Measurements from ENCODE around the gene CFTR. TPM values are rescaled to one million over a fixed set of nuclear protein-coding genes. Genes with fewer than 3 reads are reported as not detected.

The CFTR gene
- polyA plus RNA-seq, 1 donor (not counting 4 experiments of a cell fraction or from before 2014, with no cell fraction given): not detected

DNA sequence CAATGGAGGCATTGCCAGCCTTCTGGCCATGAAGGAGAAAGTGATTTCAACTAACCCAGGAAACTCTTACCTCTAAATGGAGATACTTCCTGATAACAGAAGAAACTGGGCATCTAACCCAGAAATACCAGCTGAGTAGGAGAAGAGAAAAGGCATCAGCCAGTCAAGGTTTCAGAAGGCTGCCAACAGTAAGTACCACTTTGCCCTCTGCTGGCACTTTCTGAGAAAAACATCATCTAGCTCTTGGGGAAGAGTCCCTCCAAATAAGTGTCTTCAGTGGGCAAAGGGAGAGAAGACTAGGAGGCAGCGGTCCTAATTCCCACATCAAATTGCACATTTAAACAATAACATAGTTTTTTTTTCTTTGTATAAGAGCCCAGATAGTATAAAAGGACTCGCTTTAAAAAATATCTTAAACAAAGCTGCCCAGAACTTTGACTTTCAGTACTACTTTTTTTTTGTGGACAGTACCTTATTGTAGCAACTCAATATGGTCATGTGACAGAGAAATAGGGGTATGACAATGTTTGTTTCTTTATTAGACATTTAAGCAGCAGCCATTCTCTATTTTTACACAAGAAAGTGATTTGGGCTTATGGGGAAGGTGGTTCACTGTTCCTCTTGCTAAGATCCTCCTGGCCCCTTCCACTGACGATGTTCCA is 236.1 kb downstream of the CFTR start:
- Histone ChIP-seq H3K36me3 (ENCODE audit: control insufficient read depth in 2 of 2, extremely low read depth in 1 of 2, insufficient read depth in 2 of 2, low read length in 2 of 2) (no peaks in the 10 kb centered on the region), H3K4me3 (ENCODE audit: control insufficient read depth in 2 of 3, extremely low read depth in 1 of 3, insufficient read depth in 2 of 3, low read depth in 1 of 3, low read length in 3 of 3) (no peak overlapping the region), H2AFZ (ENCODE audit: control insufficient read depth, low read length) (no peak overlapping the region), H4K20me1 (ENCODE audit: control insufficient read depth, extremely low read depth, insufficient read depth, low read length) (no peaks in the 10 kb centered on the region), H3K9me1 (ENCODE audit: control insufficient read depth, extremely low read depth, insufficient read depth, low read length) (no peaks in the 10 kb centered on the region), H3K9me3 (ENCODE audit: control insufficient read depth, low read depth, low read length) (no peaks in the 10 kb centered on the region), H3K27ac (ENCODE audit: control insufficient read depth, insufficient read depth, low read length) (no peak overlapping the region), H3K27me3 (ENCODE audit: control insufficient read depth, extremely low read depth, insufficient read depth, low read length) (no peaks in the 10 kb centered on the region), H3K4me1 (ENCODE audit: control insufficient read depth, extremely low read depth, insufficient read depth, low read length) (no peaks in the 10 kb centered on the region), H3K4me2 (ENCODE audit: control insufficient read depth, extremely low read depth, insufficient read depth, low read depth, low read length) (no peak overlapping the region), H3K79me2 (ENCODE audit: control insufficient read depth, insufficient read depth, low read length) (no peaks in the 10 kb centered on the region), H3K9ac (ENCODE audit: control insufficient read depth, extremely low read depth, insufficient read depth, low read length) (no peak overlapping the region)
- DNase-seq (ENCODE audit: low read depth, low spot score) (peak; percentile 7), FAIRE-seq (peak; percentile 9)
- no peak for TF ChIP-seq EZH2 (IDR thresholded peaks at IDR 0.05; ENCODE audit: low read length)
- TF ChIP-seq, protein P1, sequence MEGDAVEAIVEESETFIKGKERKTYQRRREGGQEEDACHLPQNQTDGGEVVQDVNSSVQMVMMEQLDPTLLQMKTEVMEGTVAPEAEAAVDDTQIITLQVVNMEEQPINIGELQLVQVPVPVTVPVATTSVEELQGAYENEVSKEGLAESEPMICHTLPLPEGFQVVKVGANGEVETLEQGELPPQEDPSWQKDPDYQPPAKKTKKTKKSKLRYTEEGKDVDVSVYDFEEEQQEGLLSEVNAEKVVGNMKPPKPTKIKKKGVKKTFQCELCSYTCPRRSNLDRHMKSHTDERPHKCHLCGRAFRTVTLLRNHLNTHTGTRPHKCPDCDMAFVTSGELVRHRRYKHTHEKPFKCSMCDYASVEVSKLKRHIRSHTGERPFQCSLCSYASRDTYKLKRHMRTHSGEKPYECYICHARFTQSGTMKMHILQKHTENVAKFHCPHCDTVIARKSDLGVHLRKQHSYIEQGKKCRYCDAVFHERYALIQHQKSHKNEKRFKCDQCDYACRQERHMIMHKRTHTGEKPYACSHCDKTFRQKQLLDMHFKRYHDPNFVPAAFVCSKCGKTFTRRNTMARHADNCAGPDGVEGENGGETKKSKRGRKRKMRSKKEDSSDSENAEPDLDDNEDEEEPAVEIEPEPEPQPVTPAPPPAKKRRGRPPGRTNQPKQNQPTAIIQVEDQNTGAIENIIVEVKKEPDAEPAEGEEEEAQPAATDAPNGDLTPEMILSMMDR (optimal IDR thresholded peaks at IDR 0.05 in 1 of 3, IDR thresholded peaks at IDR 0.05 in 1 of 3, conservative IDR thresholded peaks at IDR 0.05 in 1 of 3; ENCODE audit: extremely low read depth in 1 of 3, insufficient read depth in 2 of 3, low read length in 3 of 3): peak; percentile 53 to 74 (median 69)
- dilution Hi-C loops (cut with MboI; ENCODE audit: extremely low pct_ligation_motif_present, low sequenced_read_pairs): no loop called here

DNA sequence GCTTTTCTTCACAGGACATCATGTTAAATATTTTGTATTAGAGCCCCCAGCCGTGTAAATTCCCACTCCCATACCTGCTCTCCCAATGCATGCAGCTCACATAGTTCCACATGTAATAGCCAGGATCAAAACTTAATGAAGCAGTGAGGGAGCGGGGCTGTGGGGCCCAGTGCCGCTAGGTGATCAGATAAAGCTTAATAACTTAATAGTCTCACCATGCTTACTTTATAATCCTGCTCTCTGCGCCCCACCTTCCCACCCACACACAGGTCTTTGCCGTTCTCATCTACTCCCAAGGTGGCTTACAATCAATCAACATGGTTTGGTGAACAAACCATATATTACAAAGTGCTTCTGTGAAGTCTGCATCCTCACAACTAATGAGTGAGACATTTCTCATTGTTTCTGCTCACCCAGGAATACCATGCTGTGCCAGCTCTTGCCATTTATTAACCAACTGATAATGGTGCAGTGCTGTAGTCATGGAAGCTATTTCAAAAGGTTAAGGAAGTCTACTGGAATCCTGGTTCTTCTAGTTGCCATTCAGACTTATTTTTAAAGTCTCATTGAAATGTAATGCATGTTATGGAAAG is 237.0 kb downstream of the CFTR start:
- H3K9me3 ChIP-seq (ENCODE audit: control insufficient read depth, low read depth, low read length): no peaks in the 10 kb centered on the region
- H3K36me3 ChIP-seq (ENCODE audit: control insufficient read depth in 2 of 2, extremely low read depth in 1 of 2, insufficient read depth in 2 of 2, low read length in 2 of 2): no peaks in the 10 kb centered on the region
- TF ChIP-seq EZH2 (IDR thresholded peaks at IDR 0.05; ENCODE audit: low read length): no peak
- TF ChIP-seq, protein P1 (optimal IDR thresholded peaks at IDR 0.05 in 1 of 3, IDR thresholded peaks at IDR 0.05 in 1 of 3, conservative IDR thresholded peaks at IDR 0.05 in 1 of 3; ENCODE audit: extremely low read depth in 1 of 3, insufficient read depth in 2 of 3, low read length in 3 of 3): no peak
- H3K9ac ChIP-seq (ENCODE audit: control insufficient read depth, extremely low read depth, insufficient read depth, low read length): no peak overlapping the region
- DNase-seq (ENCODE audit: low read depth, low spot score): no peak
- FAIRE-seq: no peak
- H3K27me3 ChIP-seq (ENCODE audit: control insufficient read depth, extremely low read depth, insufficient read depth, low read length): no peaks in the 10 kb centered on the region
- H4K20me1 ChIP-seq (ENCODE audit: control insufficient read depth, extremely low read depth, insufficient read depth, low read length): no peaks in the 10 kb centered on the region
- H3K4me1 ChIP-seq (ENCODE audit: control insufficient read depth, extremely low read depth, insufficient read depth, low read length): no peaks in the 10 kb centered on the region
- no peak overlapping the region for H2AFZ ChIP-seq (ENCODE audit: control insufficient read depth, low read length)
- no peaks in the 10 kb centered on the region for H3K9me1 ChIP-seq (ENCODE audit: control insufficient read depth, extremely low read depth, insufficient read depth, low read length)
- no peak overlapping the region for H3K4me3 ChIP-seq (ENCODE audit: control insufficient read depth in 2 of 3, extremely low read depth in 1 of 3, insufficient read depth in 2 of 3, low read depth in 1 of 3, low read length in 3 of 3)
- H3K4me2 ChIP-seq (ENCODE audit: control insufficient read depth, extremely low read depth, insufficient read depth, low read depth, low read length): no peak overlapping the region
- H3K79me2 ChIP-seq (ENCODE audit: control insufficient read depth, insufficient read depth, low read length): no peaks in the 10 kb centered on the region
- no peak overlapping the region for H3K27ac ChIP-seq (ENCODE audit: control insufficient read depth, insufficient read depth, low read length)
- dilution Hi-C loops (cut with MboI; ENCODE audit: extremely low pct_ligation_motif_present, low sequenced_read_pairs): no loop called here

Measured in keratinocyte (primary cell).